Breast epithelium (tissue), 3 donors: ENCODE results near the gene CCL19.

Source experiments
- POLR2A ChIP-seq: fragments of 450-650 bp; IDR thresholded peaks from one replicate; pipeline ENCODE4 v1.6.1; 2016; ENCODE audit warnings: antibody characterized with exemption, mild to moderate bottlenecking, moderate library complexity
- POLR2AphosphoS5 ChIP-seq, 3 donors: sonication (generic); formaldehyde crosslinking; IDR thresholded peaks; one replicate each; pipeline ENCODE4 v1.6.1; 2017; ENCODE audit warnings: antibody characterized with exemption in 3 of 3
- TF ChIP-seq, protein P1 (sequence below), 3 donors: fragments of 450-650 bp; IDR thresholded peaks; one replicate each; pipeline ENCODE4 v1.5.1; 2016 to 2017; ENCODE audit warnings: antibody characterized with exemption in 3 of 3, mild to moderate bottlenecking in 3 of 3, moderate library complexity in 3 of 3

DNA sequence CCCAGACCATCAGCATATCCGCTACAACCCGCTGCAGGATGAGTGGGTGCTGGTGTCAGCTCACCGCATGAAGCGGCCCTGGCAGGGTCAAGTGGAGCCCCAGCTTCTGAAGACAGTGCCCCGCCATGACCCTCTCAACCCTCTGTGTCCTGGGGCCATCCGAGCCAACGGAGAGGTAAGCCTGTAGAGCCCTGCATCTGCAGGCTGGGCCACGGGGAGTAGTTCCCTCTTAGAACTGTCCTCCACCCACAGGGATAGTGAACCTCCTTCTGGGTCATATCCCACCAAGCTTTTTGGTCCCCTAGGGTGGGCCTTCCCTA lies 44.0 kb downstream of the CCL19 start:
- TF ChIP-seq POLR2A (no peak), POLR2AphosphoS5 (IDR thresholded peaks at IDR 0.05) (no peak)
- TF ChIP-seq, protein P1, sequence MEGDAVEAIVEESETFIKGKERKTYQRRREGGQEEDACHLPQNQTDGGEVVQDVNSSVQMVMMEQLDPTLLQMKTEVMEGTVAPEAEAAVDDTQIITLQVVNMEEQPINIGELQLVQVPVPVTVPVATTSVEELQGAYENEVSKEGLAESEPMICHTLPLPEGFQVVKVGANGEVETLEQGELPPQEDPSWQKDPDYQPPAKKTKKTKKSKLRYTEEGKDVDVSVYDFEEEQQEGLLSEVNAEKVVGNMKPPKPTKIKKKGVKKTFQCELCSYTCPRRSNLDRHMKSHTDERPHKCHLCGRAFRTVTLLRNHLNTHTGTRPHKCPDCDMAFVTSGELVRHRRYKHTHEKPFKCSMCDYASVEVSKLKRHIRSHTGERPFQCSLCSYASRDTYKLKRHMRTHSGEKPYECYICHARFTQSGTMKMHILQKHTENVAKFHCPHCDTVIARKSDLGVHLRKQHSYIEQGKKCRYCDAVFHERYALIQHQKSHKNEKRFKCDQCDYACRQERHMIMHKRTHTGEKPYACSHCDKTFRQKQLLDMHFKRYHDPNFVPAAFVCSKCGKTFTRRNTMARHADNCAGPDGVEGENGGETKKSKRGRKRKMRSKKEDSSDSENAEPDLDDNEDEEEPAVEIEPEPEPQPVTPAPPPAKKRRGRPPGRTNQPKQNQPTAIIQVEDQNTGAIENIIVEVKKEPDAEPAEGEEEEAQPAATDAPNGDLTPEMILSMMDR (IDR thresholded peaks at IDR 0.05) = no peak
